DOHH2 (cell line): ENCODE results near the gene NUTM1.
A peak's percentile ranks its signal among the peaks of the same experiment; 100 is the strongest.

ENCODE experiments used
- H3F3A ChIP-seq: fragments of 200-600 bp; sonication (generic), shearing (Covaris generic); 2 replicates; pipeline ENCODE4 v1.6.0; 2016; ENCODE audit warnings: antibody characterized with exemption, mild to moderate bottlenecking; ENCODE audit not compliant: control insufficient read depth, insufficient read depth
- H3K27ac ChIP-seq: fragments of 200-600 bp; sonication (generic); 2 replicates; pipeline ENCODE4 v1.5.1; 2014; ENCODE audit warnings: low read depth, mild to moderate bottlenecking, low read length, moderate library complexity
- H3K27me3 ChIP-seq: fragments of 200-600 bp; sonication (generic); 2 replicates; pipeline ENCODE4 v1.6.1; 2014; ENCODE audit warnings: mild to moderate bottlenecking, low read length, mixed read lengths; ENCODE audit not compliant: control insufficient read depth
- H3K36me3 ChIP-seq: fragments of 200-600 bp; sonication (generic); 2 replicates; pipeline ENCODE4 v1.6.1; 2014; ENCODE audit warnings: mild to moderate bottlenecking, low read length, moderate library complexity, mixed read lengths; ENCODE audit not compliant: control insufficient read depth
- H3K4me1 ChIP-seq: fragments of 200-600 bp; sonication (generic); 2 replicates; pipeline ENCODE4 v1.6.1; 2014; ENCODE audit warnings: mild to moderate bottlenecking, low read length, mixed read lengths; ENCODE audit not compliant: control insufficient read depth
- H3K4me2 ChIP-seq: fragments of 200-600 bp; sonication (generic); 2 replicates; pipeline ENCODE4 v1.6.0; 2014; ENCODE audit warnings: mild to moderate bottlenecking, low read length, moderate library complexity
- H3K4me3 ChIP-seq: fragments of 200-600 bp; sonication (generic); 2 replicates; pipeline ENCODE4 v1.5.1; 2014; ENCODE audit warnings: mild to moderate bottlenecking, low read length, mixed read lengths
- H3K79me2 ChIP-seq: fragments of 200-600 bp; sonication (generic); 2 replicates; pipeline ENCODE4 v1.6.1; 2014; ENCODE audit warnings: mild to moderate bottlenecking, low read length, mixed read lengths; ENCODE audit not compliant: control insufficient read depth
- H3K9me2 ChIP-seq: fragments of 200-600 bp; sonication (generic); replicated peaks from 2 replicates; pipeline ENCODE4 v1.6.1; 2014; ENCODE audit warnings: mild to moderate bottlenecking, low read length, mixed read lengths; ENCODE audit not compliant: control insufficient read depth
- H3K9me3 ChIP-seq: fragments of 200-600 bp; sonication (generic); 2 replicates; pipeline ENCODE4 v1.6.1; 2014; ENCODE audit warnings: antibody characterized with exemption, low read length, mixed read lengths; ENCODE audit not compliant: control insufficient read depth, insufficient read depth
- H4K20me1 ChIP-seq: fragments of 200-600 bp; sonication (generic); 2 replicates; pipeline ENCODE4 v1.6.0; 2014; ENCODE audit warnings: low read depth, mild to moderate bottlenecking, antibody characterized with exemption, low read length, moderate library complexity; ENCODE audit not compliant: control insufficient read depth, insufficient read depth
- EZH2phosphoT487 ChIP-seq: fragments of 200-600 bp; sonication (generic); IDR thresholded peaks from 2 replicates; pipeline ENCODE4 v1.6.1; 2017; ENCODE audit warnings: borderline replicate concordance, mild to moderate bottlenecking, antibody characterized with exemption, low read length, moderate library complexity, mixed read lengths
- TF ChIP-seq, protein P1 (sequence below): fragments of 200-600 bp; sonication (generic); IDR thresholded peaks from one replicate; pipeline ENCODE4 v1.5.1; 2014; ENCODE audit warnings: antibody characterized with exemption, mild to moderate bottlenecking, low read depth, low read length; ENCODE audit not compliant: poor library complexity, severe bottlenecking

NUTM1 gene

GRCh38 chr15:34314491-34315490, 28.3 kb upstream of the NUTM1 start:
- H3K4me1 ChIP-seq, result peaks cover 16% of the 10 kb centered on the region
- H3K9me3 ChIP-seq, result no peaks in the 10 kb centered on the region
- no peaks in the 10 kb centered on the region for H3K36me3 ChIP-seq
- H3K27ac ChIP-seq, result no peak overlapping the region
- H3K27me3 ChIP-seq, result no peaks in the 10 kb centered on the region
- no peak for TF ChIP-seq EZH2phosphoT487
- TF ChIP-seq, protein P1, sequence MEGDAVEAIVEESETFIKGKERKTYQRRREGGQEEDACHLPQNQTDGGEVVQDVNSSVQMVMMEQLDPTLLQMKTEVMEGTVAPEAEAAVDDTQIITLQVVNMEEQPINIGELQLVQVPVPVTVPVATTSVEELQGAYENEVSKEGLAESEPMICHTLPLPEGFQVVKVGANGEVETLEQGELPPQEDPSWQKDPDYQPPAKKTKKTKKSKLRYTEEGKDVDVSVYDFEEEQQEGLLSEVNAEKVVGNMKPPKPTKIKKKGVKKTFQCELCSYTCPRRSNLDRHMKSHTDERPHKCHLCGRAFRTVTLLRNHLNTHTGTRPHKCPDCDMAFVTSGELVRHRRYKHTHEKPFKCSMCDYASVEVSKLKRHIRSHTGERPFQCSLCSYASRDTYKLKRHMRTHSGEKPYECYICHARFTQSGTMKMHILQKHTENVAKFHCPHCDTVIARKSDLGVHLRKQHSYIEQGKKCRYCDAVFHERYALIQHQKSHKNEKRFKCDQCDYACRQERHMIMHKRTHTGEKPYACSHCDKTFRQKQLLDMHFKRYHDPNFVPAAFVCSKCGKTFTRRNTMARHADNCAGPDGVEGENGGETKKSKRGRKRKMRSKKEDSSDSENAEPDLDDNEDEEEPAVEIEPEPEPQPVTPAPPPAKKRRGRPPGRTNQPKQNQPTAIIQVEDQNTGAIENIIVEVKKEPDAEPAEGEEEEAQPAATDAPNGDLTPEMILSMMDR, result no peak
- no peak overlapping the region for H3K4me3 ChIP-seq
- H3K79me2 ChIP-seq, result peaks cover 6% of the 10 kb centered on the region
- no peaks in the 10 kb centered on the region for H4K20me1 ChIP-seq
- H3F3A ChIP-seq, result no peaks in the 10 kb centered on the region
- H3K4me2 ChIP-seq, result no peak overlapping the region
- no peaks in the 10 kb centered on the region for H3K9me2 ChIP-seq

DNA sequence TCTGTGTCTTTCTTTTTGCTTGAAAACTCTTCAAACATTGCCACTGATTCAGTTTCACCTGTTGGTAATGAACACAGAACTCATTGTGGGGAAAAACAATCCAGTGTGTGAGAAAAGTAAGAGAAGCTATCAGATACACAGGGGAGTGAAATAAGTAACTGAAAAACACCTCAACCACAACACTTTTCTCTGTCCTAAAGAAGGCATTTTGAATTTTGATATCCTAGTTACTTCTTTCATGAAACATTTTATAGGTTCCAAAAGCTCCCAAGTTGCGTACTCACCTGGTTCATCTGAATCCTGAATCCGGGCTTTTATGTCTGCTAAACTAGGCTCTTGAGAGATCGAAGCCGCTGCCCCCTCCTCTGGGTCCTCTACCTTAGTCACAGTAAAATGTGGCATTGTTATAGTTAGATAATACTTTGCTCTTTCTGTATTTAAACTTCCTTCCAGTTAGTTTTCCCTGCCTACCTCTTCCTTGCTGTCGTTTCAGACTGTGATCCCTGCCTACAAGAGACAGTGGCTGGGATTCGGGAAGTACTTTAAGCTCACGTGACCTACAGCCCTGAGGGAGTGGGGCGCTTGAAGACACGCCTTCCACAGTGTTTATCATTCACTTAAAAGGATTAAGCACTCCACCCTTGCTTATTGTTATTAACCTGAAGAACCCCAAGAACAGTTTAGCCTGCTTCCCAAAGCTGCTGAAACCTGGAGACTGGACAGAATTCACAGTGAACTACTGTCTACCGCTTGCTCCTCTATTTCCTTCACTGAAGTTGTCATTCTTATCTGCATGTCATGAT, 24.6 kb upstream of the NUTM1 start:
- no peaks in the 10 kb centered on the region for H3K9me2 ChIP-seq
- H3K4me3 ChIP-seq, result peak overlapping the region; percentile 88
- H4K20me1 ChIP-seq, result no peaks in the 10 kb centered on the region
- peak overlapping the region; percentile 69 for H3K4me2 ChIP-seq
- H3K79me2 ChIP-seq, result peaks cover 6% of the 10 kb centered on the region
- H3F3A ChIP-seq, result no peaks in the 10 kb centered on the region
- H3K27ac ChIP-seq, result no peak overlapping the region
- no peaks in the 10 kb centered on the region for H3K36me3 ChIP-seq
- no peaks in the 10 kb centered on the region for H3K27me3 ChIP-seq
- H3K9me3 ChIP-seq, result no peaks in the 10 kb centered on the region
- peaks cover 19% of the 10 kb centered on the region for H3K4me1 ChIP-seq
- TF ChIP-seq EZH2phosphoT487, result no peak
- TF ChIP-seq, protein P1, result no peak

DNA sequence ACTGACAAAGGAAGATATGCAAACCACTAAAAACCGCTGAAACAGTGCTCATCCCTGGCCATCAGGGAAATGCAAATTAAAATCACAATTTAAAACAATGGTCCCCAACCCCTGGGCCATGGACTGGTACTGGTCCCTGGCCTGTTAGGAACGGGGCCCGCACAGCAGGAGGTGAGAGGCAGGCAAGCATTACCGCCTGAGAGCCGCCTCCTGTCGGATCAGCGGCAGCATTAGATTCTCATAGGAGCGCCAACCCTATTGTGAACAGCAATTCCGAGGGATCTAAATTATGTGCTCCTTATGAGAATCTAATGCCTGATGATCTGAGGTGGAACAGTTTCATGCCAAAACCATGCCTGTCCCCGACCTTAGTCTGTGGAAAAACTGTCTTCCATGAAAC, 19.9 kb upstream of the NUTM1 start:
- Histone ChIP-seq H3K9me2 (no peaks in the 10 kb centered on the region), H3K79me2 (no peaks in the 10 kb centered on the region), H3K27ac (no peak overlapping the region), H3K4me2 (no peak overlapping the region), H3K36me3 (no peaks in the 10 kb centered on the region), H3K4me3 (no peak overlapping the region), H3K27me3 (no peaks in the 10 kb centered on the region), H3K4me1 (peaks cover 31% of the 10 kb centered on the region), H4K20me1 (no peaks in the 10 kb centered on the region), H3F3A (no peaks in the 10 kb centered on the region; the same call in 1 of the 2 replicates), H3K9me3 (no peaks in the 10 kb centered on the region)
- TF ChIP-seq, protein P1, result no peak
- TF ChIP-seq EZH2phosphoT487, result no peak
